ENCODE data around the gene CPVL. TPM values are rescaled to one million over a fixed set of nuclear protein-coding genes. Genes with fewer than 3 reads are reported as not detected.

CPVL gene
- total RNA-seq, 1 donor from 2014 or later: 22.1 TPM

GRCh38 chr7:29184599-29184998 lies 38.3 kb upstream of the CPVL start:
- Mint-ChIP-seq H3K4me3 (ENCODE audit: low read depth) (no peak overlapping the region), H3K27ac (no peak overlapping the region), H3K27me3 (no peaks in the 10 kb centered on the region), H3K36me3 (ENCODE audit: insufficient read depth) (no peaks in the 10 kb centered on the region), H3K9me3 (ENCODE audit: low read depth) (no peaks in the 10 kb centered on the region), H3K4me1 (ENCODE audit: low read depth) (peaks cover under 1% of the 10 kb centered on the region)
- no peak for DNase-seq (ENCODE audit: low spot score, unreplicated experiment)
- no peak for TF ChIP-seq CTCF (IDR thresholded peaks at IDR 0.05; ENCODE audit: unreplicated experiment)

GRCh38 chr7:29179115-29179514 lies 32.8 kb upstream of the CPVL start:
- Mint-ChIP-seq H3K9me3 (ENCODE audit: low read depth) (peaks cover 4% of the 10 kb centered on the region), H3K36me3 (ENCODE audit: insufficient read depth) (no peaks in the 10 kb centered on the region), H3K4me1 (ENCODE audit: low read depth) (no peaks in the 10 kb centered on the region), H3K27me3 (no peaks in the 10 kb centered on the region), H3K4me3 (ENCODE audit: low read depth) (no peak overlapping the region), H3K27ac (no peak overlapping the region)
- TF ChIP-seq CTCF (IDR thresholded peaks at IDR 0.05; ENCODE audit: unreplicated experiment): no peak
- DNase-seq (ENCODE audit: low spot score, unreplicated experiment): no peak

- no peak overlapping the region for H3K4me3 Mint-ChIP-seq (ENCODE audit: low read depth)
- H3K4me1 Mint-ChIP-seq (ENCODE audit: low read depth): no peaks in the 10 kb centered on the region
- no peaks in the 10 kb centered on the region for H3K27me3 Mint-ChIP-seq
- TF ChIP-seq CTCF (IDR thresholded peaks at IDR 0.05; ENCODE audit: unreplicated experiment): no peak
- no peak for DNase-seq (ENCODE audit: low spot score, unreplicated experiment)
- H3K27ac Mint-ChIP-seq: no peak overlapping the region
- no peaks in the 10 kb centered on the region for H3K36me3 Mint-ChIP-seq (ENCODE audit: insufficient read depth)
- H3K9me3 Mint-ChIP-seq (ENCODE audit: low read depth): peaks cover 4% of the 10 kb centered on the region
Observed at GRCh38 chr7:29177963-29178600, 31.7 kb upstream of the CPVL start.

GRCh38 chr7:29173458-29173857 lies 27.1 kb upstream of the CPVL start:
- no peak for TF ChIP-seq CTCF (IDR thresholded peaks at IDR 0.05; ENCODE audit: unreplicated experiment)
- H3K4me1 Mint-ChIP-seq (ENCODE audit: low read depth): no peaks in the 10 kb centered on the region
- no peak overlapping the region for H3K4me3 Mint-ChIP-seq (ENCODE audit: low read depth)
- H3K27me3 Mint-ChIP-seq: no peaks in the 10 kb centered on the region
- no peak overlapping the region for H3K27ac Mint-ChIP-seq
- peaks cover 4% of the 10 kb centered on the region for H3K9me3 Mint-ChIP-seq (ENCODE audit: low read depth)
- no peak for DNase-seq (ENCODE audit: low spot score, unreplicated experiment)
- H3K36me3 Mint-ChIP-seq (ENCODE audit: insufficient read depth): no peaks in the 10 kb centered on the region

GRCh38 chr7:29170781-29171180 lies 24.4 kb upstream of the CPVL start:
- TF ChIP-seq CTCF (IDR thresholded peaks at IDR 0.05; ENCODE audit: unreplicated experiment): no peak
- H3K27me3 Mint-ChIP-seq: no peaks in the 10 kb centered on the region
- no peak overlapping the region for H3K4me3 Mint-ChIP-seq (ENCODE audit: low read depth)
- no peak overlapping the region for H3K27ac Mint-ChIP-seq
- no peaks in the 10 kb centered on the region for H3K36me3 Mint-ChIP-seq (ENCODE audit: insufficient read depth)
- DNase-seq (ENCODE audit: low spot score, unreplicated experiment): no peak
- no peaks in the 10 kb centered on the region for H3K4me1 Mint-ChIP-seq (ENCODE audit: low read depth)
- H3K9me3 Mint-ChIP-seq (ENCODE audit: low read depth): peaks cover 9% of the 10 kb centered on the region

Data from progenitor cell of endocrine pancreas (in vitro differentiated cells).